Ovary (tissue), 3 donors: ENCODE data around the gene HCN2.

ENCODE experiments used
- EP300 ChIP-seq: sonication (generic); formaldehyde crosslinking; IDR thresholded peaks from one replicate; pipeline ENCODE4 v1.6.1; 2017; ENCODE audit warnings: antibody characterized with exemption
- POLR2A ChIP-seq: fragments of 450-650 bp; IDR thresholded peaks from one replicate; pipeline ENCODE4 v1.6.1; 2017; ENCODE audit warnings: antibody characterized with exemption, mild to moderate bottlenecking, moderate library complexity
- TF ChIP-seq, protein P1 (sequence below), 3 donors: fragments of 450-650 bp in 2 of 3; fragments of 200-600 bp in 1 of 3; IDR thresholded peaks; one replicate each; pipeline versions ENCODE4 v1.5.1 to v1.8.0; 2016 to 2022; ENCODE audit warnings: antibody characterized with exemption in 3 of 3, mild to moderate bottlenecking in 1 of 3
- donor health status: DM: no; HTN: no; CAD: no.

GRCh38 chr19:664913-665443 is 75.3 kb downstream of the HCN2 start:
- TF ChIP-seq, protein P1, sequence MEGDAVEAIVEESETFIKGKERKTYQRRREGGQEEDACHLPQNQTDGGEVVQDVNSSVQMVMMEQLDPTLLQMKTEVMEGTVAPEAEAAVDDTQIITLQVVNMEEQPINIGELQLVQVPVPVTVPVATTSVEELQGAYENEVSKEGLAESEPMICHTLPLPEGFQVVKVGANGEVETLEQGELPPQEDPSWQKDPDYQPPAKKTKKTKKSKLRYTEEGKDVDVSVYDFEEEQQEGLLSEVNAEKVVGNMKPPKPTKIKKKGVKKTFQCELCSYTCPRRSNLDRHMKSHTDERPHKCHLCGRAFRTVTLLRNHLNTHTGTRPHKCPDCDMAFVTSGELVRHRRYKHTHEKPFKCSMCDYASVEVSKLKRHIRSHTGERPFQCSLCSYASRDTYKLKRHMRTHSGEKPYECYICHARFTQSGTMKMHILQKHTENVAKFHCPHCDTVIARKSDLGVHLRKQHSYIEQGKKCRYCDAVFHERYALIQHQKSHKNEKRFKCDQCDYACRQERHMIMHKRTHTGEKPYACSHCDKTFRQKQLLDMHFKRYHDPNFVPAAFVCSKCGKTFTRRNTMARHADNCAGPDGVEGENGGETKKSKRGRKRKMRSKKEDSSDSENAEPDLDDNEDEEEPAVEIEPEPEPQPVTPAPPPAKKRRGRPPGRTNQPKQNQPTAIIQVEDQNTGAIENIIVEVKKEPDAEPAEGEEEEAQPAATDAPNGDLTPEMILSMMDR (IDR thresholded peaks at IDR 0.05), result peak; percentile 91 to 99 (median 96)
- TF ChIP-seq EP300 (no peak), POLR2A (no peak)
